ENCODE measurements around the gene ARNT2. TPM values are rescaled to one million over a fixed set of nuclear protein-coding genes. Genes with fewer than 3 reads are reported as not detected.

The ARNT2 gene
- total RNA-seq, 1 experiment from 2014 or later = 2.2 TPM

DNA sequence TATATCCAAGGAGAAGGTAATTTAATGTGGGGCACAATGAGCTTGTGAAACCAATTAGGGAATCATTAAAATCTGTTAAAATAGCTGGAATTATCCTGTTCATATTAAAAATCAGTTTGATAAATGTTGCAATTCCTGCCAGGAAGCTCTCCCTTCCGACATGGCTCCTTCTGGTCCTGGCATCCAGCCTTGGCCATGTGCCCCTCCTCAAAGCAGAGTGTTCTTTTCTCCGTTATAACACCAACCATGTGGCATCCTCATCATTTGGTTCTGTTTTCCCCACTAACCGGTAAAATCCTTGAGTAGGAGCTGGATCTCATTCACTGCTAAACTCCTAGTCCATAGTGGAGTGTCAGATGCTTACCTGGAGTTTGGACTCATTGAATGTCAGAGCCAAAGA is 127.2 kb downstream of the ARNT2 start:
- H3K27ac ChIP-seq = no peak overlapping the region
- H3K9me3 ChIP-seq (replicated peaks) = no peaks in the 10 kb centered on the region
- no peaks in the 10 kb centered on the region for H3K4me1 ChIP-seq
- peaks cover 3% of the 10 kb centered on the region; the same call in 1 of the 2 replicates for H3K27me3 ChIP-seq
- no peaks in the 10 kb centered on the region for H3K36me3 ChIP-seq
- no peak for DNase-seq
- no peak overlapping the region for H3K4me3 ChIP-seq

DNA sequence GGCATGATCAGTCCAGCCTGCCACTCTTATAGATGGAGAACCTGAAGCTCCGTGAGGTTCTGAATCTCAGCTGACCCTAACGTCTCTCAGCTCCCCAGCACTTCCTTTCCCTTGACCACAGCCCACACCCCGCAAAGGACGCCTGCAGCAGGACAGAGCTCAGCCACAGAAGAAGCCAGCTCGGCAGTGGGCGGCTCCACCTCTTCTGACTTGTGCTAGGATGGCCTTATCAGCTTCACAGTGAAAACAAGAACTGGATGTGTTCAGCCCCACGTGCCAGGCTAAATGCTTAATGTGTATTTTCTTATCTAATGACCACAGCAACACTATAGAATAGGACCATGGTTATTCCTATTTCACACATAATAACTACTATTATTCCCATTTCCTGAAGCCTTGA is 127.6 kb downstream of the ARNT2 start:
- H3K4me3 ChIP-seq = no peak overlapping the region
- DNase-seq = no peak

DNA sequence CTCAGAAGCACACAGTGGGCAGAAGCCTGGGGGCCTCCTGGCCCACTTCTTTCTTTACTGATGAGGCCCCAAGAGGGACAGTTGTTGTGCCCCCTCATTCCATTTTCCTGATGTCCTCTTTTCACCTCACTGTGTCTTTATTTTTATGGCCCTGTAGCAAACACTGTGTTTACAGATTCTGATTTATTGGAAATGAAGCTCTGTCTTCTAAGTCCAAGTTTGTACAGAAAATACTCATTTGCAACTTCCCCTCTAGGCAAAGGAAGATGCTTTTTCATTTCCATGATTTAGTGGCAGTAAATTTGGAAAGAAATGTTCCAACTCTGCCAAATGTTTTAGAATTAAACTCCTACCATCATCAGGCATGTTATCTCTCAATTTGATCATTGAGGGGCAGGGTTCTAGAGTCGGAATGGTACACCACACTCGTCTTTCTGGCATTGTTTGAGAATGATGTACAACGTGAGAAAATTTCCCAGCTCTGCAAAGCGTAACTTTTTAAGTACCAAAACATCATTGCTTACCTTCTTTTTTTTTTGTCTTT is 129.7 kb downstream of the ARNT2 start:
- Histone ChIP-seq H3K27me3 (peaks cover 3% of the 10 kb centered on the region; the same call in 1 of the 2 replicates), H3K9me3 (replicated peaks) (no peaks in the 10 kb centered on the region), H3K4me3 (no peak overlapping the region), H3K4me1 (no peaks in the 10 kb centered on the region), H3K36me3 (no peaks in the 10 kb centered on the region), H3K27ac (no peak overlapping the region)
- no peak for DNase-seq

More for the DNA sequence above, 127.6 kb downstream of the ARNT2 start:
- Histone ChIP-seq H3K27ac (no peak overlapping the region), H3K9me3 (replicated peaks) (no peaks in the 10 kb centered on the region), H3K4me1 (no peaks in the 10 kb centered on the region), H3K27me3 (peaks cover 3% of the 10 kb centered on the region; the same call in 1 of the 2 replicates), H3K36me3 (no peaks in the 10 kb centered on the region)

DNA sequence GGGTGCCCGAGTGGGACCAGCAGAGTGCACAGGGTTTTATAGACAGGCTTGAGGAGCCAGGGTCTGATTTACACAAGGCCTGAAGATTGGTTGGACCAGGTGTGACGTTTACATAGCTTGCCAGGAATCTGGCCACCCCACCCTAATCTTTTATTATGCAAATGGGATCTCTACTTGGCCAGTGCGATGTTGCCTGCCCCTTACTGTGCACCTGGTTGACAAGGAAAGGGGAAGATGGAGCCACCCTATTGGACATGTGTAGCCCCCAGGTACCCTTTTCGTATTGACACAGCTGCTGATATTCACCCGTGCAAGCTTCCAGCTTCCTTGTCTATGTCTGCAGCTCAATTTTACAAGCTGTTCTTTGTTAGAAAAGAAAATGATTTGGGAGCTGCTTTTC is 132.0 kb downstream of the ARNT2 start:
- Histone ChIP-seq H3K36me3 (no peaks in the 10 kb centered on the region), H3K9me3 (replicated peaks) (no peaks in the 10 kb centered on the region; the same call in 1 of the 2 replicates), H3K27ac (no peak overlapping the region), H3K4me1 (no peaks in the 10 kb centered on the region), H3K4me3 (no peak overlapping the region), H3K27me3 (peaks cover 3% of the 10 kb centered on the region; the same call in 1 of the 2 replicates)
- no peak for DNase-seq

DNA sequence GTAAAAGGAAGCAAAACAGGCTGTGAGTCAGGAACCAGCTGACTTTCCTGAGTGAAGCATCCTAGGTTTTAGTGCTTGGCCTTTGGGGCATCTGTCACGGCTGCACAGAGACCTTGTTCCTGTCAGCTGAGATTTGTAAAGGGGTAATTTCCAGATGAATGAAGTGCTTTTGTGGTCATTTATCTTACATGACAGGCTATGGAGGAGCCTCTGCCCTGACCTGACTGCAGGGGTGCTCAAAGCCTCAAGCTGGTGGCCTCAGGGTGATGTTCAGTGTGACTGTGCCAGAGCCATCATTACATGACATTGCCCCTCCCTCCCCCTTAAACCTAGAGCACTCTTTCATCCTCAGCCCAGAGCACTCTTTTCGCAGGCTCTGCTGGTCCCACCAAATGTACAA is 132.5 kb downstream of the ARNT2 start:
- no peaks in the 10 kb centered on the region; the same call in 1 of the 2 replicates for H3K9me3 ChIP-seq (replicated peaks)
- H3K36me3 ChIP-seq = no peaks in the 10 kb centered on the region
- H3K27ac ChIP-seq = no peak overlapping the region
- no peak overlapping the region for H3K4me3 ChIP-seq
- peaks cover 3% of the 10 kb centered on the region; the same call in 1 of the 2 replicates for H3K27me3 ChIP-seq
- H3K4me1 ChIP-seq = no peaks in the 10 kb centered on the region
- DNase-seq = no peak

DNA sequence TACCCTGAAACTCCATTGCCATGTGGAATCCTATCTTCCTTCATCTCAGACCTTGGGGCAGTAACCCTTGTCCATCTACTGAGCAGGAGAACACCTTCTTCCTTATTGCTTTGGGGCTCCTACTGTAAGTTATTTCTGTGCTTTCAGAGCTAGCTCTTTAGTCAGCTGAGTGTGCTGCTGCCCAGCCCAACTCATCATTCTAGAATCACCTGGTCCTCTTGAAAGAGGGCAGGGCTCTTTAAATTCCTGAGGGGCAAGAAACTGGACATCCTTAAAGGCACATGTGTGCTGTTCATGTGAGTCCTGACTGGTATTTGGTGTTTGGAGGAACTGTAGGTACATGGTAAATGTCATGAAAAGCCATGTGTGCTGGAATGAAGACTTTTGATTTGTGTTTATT is 140.9 kb downstream of the ARNT2 start:
- H3K4me3 ChIP-seq = no peak overlapping the region
- no peak overlapping the region for H3K27ac ChIP-seq
- H3K9me3 ChIP-seq (replicated peaks) = no peaks in the 10 kb centered on the region; the same call in 1 of the 2 replicates
- DNase-seq = no peak
- H3K36me3 ChIP-seq = no peaks in the 10 kb centered on the region
- H3K27me3 ChIP-seq = no peaks in the 10 kb centered on the region
- H3K4me1 ChIP-seq = no peaks in the 10 kb centered on the region

DNA sequence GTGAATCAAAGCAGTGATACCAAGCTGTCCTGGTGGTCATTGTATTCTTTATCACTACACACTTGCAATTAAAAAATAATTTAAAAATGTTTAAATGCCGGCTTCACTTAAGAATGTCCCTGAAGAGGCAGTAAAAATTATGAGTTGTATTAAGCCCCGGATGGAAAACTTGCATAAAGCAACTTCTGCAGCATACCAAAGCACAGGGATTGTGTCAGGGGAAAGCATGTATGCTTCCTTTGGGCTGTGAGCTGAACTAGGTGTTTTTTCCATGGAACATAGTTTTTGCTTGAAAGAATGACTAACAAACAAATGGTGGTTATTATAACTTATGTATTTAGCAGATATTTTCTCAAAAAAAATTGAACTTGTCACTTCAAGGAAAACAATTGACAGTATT is 143.1 kb downstream of the ARNT2 start:
- H3K27ac ChIP-seq = no peak overlapping the region
- H3K9me3 ChIP-seq (replicated peaks) = no peaks in the 10 kb centered on the region
- no peak overlapping the region for H3K4me3 ChIP-seq
- H3K36me3 ChIP-seq = no peaks in the 10 kb centered on the region
- no peak for DNase-seq
- no peaks in the 10 kb centered on the region for H3K4me1 ChIP-seq
- H3K27me3 ChIP-seq = no peaks in the 10 kb centered on the region

DNA sequence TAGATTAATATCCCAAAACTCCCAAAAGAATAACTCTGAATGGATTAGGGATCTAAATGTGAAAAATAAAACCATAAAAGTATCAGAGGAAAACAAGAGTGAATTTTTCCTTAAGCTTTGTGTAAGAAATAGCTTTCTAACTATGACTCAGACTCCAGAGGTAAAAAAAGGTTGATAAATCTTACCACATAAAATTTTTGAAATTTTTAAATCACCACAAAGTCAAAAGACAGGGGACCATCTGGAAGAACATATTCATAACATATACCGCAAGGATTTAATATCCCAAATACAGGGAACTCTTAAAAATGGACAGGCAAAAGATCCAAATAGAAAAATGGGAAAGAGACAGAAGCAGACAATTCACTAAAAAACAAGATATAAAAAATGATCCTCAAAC is 145.0 kb downstream of the ARNT2 start:
- H3K9me3 ChIP-seq (replicated peaks) = no peaks in the 10 kb centered on the region
- DNase-seq = no peak
- no peaks in the 10 kb centered on the region for H3K4me1 ChIP-seq
- H3K36me3 ChIP-seq = no peaks in the 10 kb centered on the region
- H3K4me3 ChIP-seq = no peak overlapping the region
- no peaks in the 10 kb centered on the region for H3K27me3 ChIP-seq
- no peak overlapping the region for H3K27ac ChIP-seq

DNA sequence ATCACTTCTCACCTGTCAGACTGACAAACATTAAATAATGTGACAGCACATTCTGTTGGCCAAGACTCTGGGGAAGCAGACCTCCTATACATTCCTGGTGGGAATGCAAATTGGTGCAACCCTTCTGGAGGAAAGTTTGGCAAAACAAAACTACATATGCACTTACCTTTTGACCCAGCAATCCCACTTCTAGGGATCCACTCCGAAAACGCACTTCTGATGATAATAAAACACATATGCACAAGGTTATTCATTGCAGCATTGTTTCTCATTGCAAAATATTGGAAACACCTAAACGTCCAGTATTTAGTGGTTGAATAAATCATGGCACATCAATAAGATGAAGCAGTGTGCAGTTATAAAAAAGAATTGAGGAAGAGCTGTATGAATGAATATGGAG is 145.5 kb downstream of the ARNT2 start:
- no peaks in the 10 kb centered on the region for H3K36me3 ChIP-seq
- peak overlapping the region; percentile 7; the same call in 1 of the 2 replicates for H3K27ac ChIP-seq
- no peaks in the 10 kb centered on the region for H3K9me3 ChIP-seq (replicated peaks)
- DNase-seq = no peak
- no peaks in the 10 kb centered on the region for H3K4me1 ChIP-seq
- no peaks in the 10 kb centered on the region for H3K27me3 ChIP-seq
- no peak overlapping the region for H3K4me3 ChIP-seq

DNA sequence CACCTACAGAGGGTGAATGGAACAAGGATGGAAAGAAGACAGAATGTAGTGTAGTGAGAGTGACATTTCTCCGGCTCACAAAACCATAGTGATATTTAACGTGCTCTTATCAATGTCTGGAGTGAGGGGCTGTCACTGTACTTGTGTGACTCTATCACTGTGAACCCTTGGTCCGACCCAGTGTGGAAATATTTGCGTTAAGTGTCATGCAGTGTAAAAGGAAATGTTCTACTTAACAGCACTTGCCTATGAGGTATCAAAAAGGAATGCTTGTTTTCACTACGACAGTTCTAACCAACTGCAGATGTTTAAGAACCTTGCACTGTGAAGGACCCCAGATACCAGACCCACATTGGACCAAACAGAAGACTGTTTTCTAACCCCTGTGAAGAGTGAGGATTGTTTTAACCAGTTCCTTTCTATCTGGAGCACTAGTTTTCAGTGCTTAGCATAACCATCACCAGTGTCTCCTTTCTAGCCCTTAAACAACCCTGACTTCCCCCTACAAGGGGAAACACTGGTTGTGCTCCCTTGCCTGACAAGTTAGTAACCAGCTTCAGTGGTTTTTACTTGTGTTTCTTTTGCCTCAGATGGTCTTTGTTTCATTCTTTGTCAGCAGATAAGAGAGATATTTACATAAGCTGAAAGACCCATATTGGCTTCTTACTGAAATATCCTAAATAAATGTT is 146.2 kb downstream of the ARNT2 start:
- H3K4me3 ChIP-seq = no peak overlapping the region
- H3K36me3 ChIP-seq = no peaks in the 10 kb centered on the region
- no peaks in the 10 kb centered on the region for H3K27me3 ChIP-seq
- H3K9me3 ChIP-seq (replicated peaks) = no peaks in the 10 kb centered on the region
- H3K27ac ChIP-seq = peak overlapping the region; percentile 7; the same call in 1 of the 2 replicates
- DNase-seq = no peak
- no peaks in the 10 kb centered on the region for H3K4me1 ChIP-seq

DNA sequence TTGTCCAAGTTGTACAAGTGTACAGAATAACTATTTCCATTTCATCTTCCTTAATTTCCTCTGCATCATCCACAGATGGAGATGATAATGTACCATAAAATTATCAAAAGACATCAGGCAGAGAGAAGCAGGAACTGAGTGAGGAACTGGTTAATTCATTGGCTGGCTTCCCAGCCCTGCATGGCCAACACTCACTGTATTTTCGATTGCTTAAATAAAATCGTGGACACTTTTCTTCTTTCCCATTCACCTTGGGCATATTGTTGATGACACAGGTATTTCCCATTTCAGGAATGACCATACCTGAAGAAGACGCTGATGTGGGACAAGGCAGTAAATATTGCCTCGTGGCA is 146.7 kb downstream of the ARNT2 start:
- Histone ChIP-seq H3K4me3 (no peak overlapping the region), H3K27me3 (no peaks in the 10 kb centered on the region), H3K9me3 (replicated peaks) (no peaks in the 10 kb centered on the region), H3K4me1 (no peaks in the 10 kb centered on the region), H3K36me3 (no peaks in the 10 kb centered on the region), H3K27ac (no peak overlapping the region)
- DNase-seq = no peak

DNA sequence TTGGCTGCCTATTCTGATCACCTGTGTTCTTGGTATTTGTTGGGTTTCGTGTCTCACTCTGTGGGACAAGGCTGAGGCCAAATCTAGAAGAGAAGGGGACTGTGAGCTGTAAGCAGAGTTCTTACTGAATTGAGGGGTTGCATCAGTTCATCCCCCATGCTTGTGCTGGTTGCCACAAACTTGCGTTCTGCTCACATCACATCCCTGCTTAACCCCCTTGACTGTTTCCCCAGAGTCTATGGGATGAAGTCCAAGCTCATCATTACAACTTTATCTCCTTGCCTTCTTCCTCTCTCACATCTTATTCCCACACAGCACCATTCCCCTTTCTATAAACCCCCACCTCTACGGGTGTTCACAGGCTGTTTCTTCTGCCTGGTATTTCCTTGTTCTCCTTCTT is 147.2 kb downstream of the ARNT2 start:
- H3K36me3 ChIP-seq = no peaks in the 10 kb centered on the region
- H3K9me3 ChIP-seq (replicated peaks) = no peaks in the 10 kb centered on the region
- no peaks in the 10 kb centered on the region for H3K27me3 ChIP-seq
- H3K4me3 ChIP-seq = no peak overlapping the region
- H3K4me1 ChIP-seq = no peaks in the 10 kb centered on the region
- H3K27ac ChIP-seq = no peak overlapping the region
- no peak for DNase-seq

DNA sequence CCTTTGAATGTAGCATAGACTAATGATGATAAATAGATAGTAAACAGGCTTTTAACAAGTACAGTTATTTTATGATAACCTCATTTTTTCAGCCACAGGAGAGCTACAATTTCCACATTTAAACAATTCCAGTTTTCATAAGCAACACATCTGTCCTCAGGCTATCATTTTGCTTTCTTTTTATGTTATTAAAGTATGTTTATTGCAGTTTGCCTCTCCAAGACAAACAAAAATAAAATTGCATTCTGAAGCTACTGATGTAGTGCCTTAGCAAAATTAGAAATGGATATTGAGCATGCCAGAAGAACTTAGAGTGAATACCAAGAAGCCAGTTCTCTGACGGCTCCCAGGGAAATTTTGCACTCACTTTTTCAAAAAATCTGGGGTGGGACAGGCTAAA is 150.4 kb downstream of the ARNT2 start:
- no peaks in the 10 kb centered on the region for H3K27me3 ChIP-seq
- H3K27ac ChIP-seq = no peak overlapping the region

DNA sequence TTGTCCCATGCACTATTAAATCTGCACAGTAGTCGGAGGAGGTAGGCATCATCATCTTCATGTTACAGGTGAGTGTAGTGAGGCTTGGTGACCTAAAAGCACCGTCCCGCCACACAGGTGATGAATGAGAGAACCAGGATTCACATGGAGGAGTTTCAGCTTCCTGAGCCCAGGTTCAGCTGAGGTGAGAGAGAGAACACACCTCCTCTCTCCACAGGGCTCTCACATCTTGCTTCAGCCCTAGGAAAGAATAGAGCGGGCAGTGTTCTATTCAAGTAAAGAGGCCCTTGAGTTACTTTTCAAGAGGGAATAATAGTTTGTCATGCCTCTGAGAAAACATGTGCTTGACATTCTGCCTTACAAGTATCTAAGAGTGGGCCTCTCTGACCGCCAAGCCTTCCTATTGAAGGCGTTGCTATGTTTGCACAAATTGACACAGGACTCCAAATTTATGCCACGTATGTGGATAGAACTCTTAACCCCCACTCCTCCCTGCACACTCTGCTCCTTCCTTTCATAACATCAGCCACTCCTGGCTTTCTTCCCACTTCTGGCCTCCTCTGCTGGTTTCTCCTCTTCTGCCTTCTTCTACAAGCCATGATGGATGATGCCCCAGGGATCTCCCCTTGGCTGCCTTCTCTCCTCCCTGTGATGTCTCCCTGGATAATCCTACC is 152.6 kb downstream of the ARNT2 start:
- no peak for DNase-seq
- Histone ChIP-seq H3K4me1 (no peaks in the 10 kb centered on the region), H3K9me3 (replicated peaks) (no peaks in the 10 kb centered on the region), H3K4me3 (no peak overlapping the region), H3K27me3 (no peaks in the 10 kb centered on the region), H3K27ac (no peak overlapping the region), H3K36me3 (no peaks in the 10 kb centered on the region)

More for the DNA sequence above, 150.4 kb downstream of the ARNT2 start:
- Histone ChIP-seq H3K4me1 (no peaks in the 10 kb centered on the region), H3K4me3 (no peak overlapping the region), H3K9me3 (replicated peaks) (no peaks in the 10 kb centered on the region), H3K36me3 (no peaks in the 10 kb centered on the region)
- DNase-seq = no peak

DNA sequence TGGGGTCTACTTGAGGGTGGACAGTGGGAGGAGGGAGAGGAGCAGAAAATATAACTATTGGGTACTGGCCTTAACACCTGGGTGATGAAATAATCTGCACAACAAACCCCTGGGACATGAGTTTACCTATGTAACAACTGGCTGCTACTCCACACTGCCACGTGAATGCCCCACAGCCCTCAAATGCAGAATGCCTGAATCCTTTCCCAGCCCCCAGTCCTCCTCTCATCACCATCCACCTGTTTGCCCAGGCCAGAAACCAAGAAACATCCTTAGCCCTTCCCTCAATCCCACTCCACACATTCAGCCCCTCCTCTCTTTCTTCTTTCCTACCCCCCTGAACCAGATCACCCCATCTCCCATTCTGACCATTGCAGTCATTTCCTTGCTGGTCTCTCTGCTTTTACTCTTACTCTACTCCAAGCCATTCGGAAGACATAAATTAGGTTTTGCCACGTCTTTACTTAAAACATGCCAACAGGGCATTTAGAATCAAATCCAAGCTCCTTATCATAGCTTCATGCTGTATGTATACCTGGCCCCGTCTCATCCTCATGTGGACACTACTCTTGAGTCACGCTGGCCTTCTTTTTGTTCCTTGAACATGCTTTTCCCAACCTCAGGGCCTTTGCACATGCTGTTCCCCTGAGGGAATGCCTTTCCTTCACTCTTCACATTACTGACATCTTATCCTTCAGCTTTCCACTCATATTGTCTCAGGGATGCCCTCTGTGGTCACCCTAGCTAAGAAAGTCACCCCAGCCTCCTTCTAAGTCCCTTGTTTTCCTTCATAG is 153.5 kb downstream of the ARNT2 start:
- H3K4me3 ChIP-seq = no peak overlapping the region
- no peaks in the 10 kb centered on the region for H3K4me1 ChIP-seq
- no peaks in the 10 kb centered on the region for H3K36me3 ChIP-seq
- H3K27me3 ChIP-seq = no peaks in the 10 kb centered on the region
- no peaks in the 10 kb centered on the region for H3K9me3 ChIP-seq (replicated peaks)
- no peak for DNase-seq
- no peak overlapping the region for H3K27ac ChIP-seq
